Epithelial cell of proximal tubule (primary cell): ENCODE results near the gene HOXB4. TPM values are rescaled to one million over a fixed set of nuclear protein-coding genes. Genes with fewer than 3 reads are reported as not detected.
A peak's percentile ranks its signal among the peaks of the same experiment; 100 is the strongest.

Experiments used
- DNase-seq: peaks from one replicate; pipeline ENCODE4 v3.0.0-alpha.2; 2011; ENCODE audit warnings: low read depth
- H3K4me3 ChIP-seq: 2 replicates; pipeline ENCODE4 v1.5.1; 2011; ENCODE audit warnings: low read depth, mild to moderate bottlenecking, low read length
- total RNA-seq: library from RNA; depleted of rRNA; stranded (reverse); fragments of >200 nt; gene quantifications from 2 replicates; pipeline ENCODE4 v1.2.3, GENCODE V29; 2015
- TF ChIP-seq, protein P1 (sequence below): conservative IDR thresholded peaks from 2 replicates; pipeline ENCODE4 v1.5.1; 2012; ENCODE audit warnings: low read depth, mild to moderate bottlenecking, low read length

HOXB4 gene
- total RNA-seq, 1 donor from 2014 or later = 5.7 TPM

DNA sequence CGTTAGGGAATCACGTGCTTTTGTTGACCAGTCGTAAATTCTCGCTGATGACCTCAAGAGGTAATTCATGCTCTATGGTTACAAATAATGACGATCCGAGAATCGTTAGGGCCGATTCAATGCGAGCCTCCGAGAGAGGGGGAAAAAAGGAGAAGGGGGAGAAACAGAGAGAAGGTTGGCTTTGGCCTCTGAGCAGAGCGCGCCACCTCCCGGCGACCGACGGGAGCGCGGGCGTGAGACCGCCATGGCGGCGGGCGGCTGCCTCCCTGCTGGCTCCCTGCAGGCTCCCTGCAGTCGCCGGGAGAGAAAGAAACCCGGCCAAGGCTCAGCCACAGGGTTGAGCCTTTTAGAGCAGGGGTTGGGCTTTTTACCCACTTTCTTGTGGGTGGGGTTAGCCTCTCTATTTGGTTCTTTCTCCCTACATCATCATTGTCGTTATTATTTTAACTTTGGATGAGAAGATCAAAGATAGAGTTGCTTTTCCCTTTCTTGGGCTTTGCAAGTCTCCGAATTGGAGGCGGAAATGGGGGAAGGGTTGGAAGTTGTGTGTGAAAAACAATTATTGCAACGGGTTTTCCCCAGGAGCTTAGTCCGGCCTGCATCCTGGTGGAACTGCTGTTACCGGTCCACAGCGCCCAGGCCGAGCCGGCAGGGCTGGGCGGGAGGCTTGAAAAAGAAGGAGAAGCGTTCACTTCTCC, 15.8 kb upstream of the HOXB4 start:
- DNase-seq = no peak
- peak overlapping the region; percentile 74 for H3K4me3 ChIP-seq
- TF ChIP-seq, protein P1, sequence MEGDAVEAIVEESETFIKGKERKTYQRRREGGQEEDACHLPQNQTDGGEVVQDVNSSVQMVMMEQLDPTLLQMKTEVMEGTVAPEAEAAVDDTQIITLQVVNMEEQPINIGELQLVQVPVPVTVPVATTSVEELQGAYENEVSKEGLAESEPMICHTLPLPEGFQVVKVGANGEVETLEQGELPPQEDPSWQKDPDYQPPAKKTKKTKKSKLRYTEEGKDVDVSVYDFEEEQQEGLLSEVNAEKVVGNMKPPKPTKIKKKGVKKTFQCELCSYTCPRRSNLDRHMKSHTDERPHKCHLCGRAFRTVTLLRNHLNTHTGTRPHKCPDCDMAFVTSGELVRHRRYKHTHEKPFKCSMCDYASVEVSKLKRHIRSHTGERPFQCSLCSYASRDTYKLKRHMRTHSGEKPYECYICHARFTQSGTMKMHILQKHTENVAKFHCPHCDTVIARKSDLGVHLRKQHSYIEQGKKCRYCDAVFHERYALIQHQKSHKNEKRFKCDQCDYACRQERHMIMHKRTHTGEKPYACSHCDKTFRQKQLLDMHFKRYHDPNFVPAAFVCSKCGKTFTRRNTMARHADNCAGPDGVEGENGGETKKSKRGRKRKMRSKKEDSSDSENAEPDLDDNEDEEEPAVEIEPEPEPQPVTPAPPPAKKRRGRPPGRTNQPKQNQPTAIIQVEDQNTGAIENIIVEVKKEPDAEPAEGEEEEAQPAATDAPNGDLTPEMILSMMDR = peak; percentile 84

DNA sequence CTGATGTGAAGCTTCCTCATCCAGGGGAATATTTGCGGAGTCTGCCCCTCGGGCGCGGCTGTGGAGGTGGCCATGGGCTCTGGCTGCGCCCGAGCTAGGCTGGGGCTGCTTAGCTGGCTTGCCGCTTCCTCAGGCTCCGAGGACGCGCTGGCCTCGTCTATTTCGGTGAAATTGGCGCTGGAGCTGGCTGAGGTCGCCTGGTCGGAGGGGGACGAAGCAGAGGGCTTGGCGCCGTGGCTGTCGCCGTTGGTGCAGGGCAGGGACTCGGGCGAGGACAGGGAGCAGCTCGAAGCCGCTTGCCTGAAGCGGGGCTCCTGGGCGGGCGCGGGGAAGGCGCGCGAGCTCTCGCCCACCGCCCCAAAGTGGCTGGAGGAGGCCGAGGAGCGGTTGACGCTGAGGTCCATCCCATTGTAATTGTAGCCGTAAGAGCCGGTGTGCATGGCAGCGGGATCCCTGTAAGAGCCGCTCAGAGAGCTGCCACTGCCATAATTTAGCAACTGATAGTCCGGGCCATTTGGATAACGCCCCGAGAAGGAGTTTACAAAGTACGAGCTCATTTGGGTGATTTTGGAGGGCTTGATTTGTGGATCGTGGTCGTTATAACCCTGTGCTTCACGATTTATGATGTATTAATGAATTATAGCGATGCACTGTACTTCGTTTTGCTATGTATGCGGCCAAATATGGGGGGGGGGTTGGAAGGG, 15.1 kb upstream of the HOXB4 start, which contains the start of gene HOXB5:
Gene HOXB5, minus strand, starts transcription at position 654 of the 704 bp plus-strand sequence. Its CDS starts 97 bp downstream, at position 557.
- peak within 1 kb of the TSS; percentile 74 for H3K4me3 ChIP-seq
- no peak for DNase-seq
- TF ChIP-seq, protein P1 = no peak

DNA sequence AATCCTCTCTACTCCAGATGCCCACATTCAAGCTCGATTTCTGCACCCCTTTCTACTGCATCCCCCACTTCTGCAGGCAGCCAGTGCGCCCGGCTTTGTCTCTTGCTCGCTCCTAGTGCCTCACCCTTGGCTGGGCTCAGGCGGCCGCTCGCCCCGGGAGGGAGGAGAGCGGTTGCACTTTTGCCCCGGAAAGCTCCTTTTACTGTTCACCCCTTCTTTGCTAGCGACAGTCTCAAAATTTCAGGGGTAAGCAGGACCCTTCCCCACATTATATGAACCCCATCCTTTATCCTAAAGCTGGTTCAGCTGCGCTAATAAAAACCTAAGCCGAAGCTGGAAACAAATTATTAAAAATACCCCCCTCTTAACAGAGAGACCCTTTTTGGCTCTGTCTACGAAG, 14.4 kb upstream of the HOXB4 start:
- TF ChIP-seq, protein P1 = no peak
- H3K4me3 ChIP-seq = peak overlapping the region; percentile 74
- no peak for DNase-seq

DNA sequence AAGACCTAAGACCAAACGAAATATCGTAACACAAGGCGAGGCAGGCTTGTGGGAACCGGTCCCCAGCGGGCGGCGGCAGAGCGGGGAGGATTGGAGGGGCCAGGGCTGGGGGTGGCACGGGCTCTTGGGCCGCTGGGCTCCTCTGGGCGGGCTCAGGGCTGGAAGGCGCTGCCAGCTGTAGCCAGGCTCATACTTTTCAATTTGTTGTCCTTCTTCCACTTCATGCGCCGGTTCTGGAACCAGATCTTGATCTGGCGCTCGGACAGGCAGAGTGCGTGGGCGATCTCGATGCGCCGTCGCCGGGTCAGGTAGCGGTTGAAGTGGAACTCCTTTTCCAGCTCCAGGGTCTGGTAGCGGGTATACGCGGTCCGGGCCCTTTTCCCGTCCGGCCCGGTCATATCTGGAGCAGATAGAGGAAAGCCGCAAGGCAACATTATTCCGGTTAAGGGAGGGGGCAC, 13.9 kb upstream of the HOXB4 start:
- TF ChIP-seq, protein P1 = no peak
- H3K4me3 ChIP-seq = peak overlapping the region; percentile 74
- DNase-seq = no peak

DNA sequence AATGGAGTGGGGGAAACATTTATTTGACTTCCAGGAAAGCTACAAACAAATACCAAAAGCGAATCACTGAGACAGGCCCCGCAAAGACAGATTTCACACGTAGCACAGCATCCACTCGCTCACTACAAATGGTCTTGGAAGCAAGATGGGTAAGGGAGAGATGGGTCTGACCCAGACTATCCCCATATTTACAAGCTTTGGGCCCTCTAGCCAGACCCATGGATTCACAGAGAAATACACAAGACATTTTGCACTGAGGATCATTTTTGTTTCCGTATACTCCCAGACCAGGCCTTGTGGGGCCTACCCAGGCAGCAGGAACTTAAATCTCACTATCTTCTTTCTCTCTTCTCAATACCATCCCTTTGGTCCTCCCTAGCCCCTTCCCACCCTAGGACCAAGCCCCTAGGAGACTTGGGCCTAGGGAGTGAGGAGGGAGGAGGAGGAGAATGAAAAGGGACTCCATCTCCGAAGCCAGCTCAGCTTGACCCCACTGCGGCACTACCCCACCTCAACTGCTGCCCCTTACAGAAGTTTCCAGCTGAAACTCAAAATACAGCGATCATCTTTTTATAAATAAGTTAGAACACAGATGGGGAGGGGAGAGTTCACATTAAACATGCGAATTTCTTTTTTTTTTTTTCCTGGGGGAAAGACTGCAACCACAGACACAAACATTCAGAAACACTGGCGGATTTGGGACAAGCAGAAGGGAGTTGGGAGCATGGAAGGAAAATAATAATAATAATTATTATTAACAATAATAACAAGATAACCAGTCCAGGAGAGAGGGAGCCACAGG, 13.3 kb upstream of the HOXB4 start:
- TF ChIP-seq, protein P1 = no peak
- DNase-seq = no peak
- H3K4me3 ChIP-seq = peak overlapping the region; percentile 74

DNA sequence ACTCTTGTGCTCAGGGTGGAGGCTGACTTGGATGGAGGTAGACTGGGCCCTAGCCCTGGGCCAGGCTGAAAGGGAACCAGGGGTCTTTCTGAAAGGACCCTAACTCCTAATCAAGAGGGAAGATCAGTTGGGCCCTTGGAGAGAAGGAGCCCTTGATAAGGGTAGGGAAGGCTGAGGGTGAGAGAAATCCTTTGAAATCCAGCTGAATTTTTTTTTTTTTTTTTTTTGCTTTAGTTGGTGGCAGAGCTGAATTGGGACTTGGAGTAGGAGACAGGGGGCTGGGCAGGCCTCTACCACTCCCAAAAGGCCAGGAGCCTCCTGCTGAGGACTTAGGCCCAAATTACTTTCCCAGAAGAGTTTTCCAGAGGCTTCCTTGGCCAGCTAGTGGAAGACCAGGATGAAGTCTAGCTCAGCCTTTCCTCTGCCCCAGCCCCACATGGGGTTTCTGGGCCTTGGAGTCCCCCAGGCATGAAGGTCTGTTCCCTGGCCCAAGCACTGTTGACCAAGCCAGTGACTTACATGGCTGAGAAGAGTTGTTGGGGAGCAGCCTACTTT, 12.5 kb upstream of the HOXB4 start:
- TF ChIP-seq, protein P1 = no peak
- DNase-seq = no peak
- H3K4me3 ChIP-seq = peak overlapping the region; percentile 74
